ENCODE results near the gene CNKSR3. TPM values are rescaled to one million over a fixed set of nuclear protein-coding genes. Genes with fewer than 3 reads are reported as not detected.

The CNKSR3 gene
- polyA plus RNA-seq (2013, experiment 1 of 2; ENCODE audit: insufficient read length): 11.5 TPM
- polyA plus RNA-seq (2013, experiment 2 of 2; ENCODE audit: insufficient read length): 11.1 TPM

GRCh38 chr6:154510144-154510905, at the start of gene CNKSR3:
Gene CNKSR3 (minus strand): TSS chr6:154510685. CDS start chr6:154510114, 571 bp downstream.
- peak; percentile 95 for DNase-seq

DNA sequence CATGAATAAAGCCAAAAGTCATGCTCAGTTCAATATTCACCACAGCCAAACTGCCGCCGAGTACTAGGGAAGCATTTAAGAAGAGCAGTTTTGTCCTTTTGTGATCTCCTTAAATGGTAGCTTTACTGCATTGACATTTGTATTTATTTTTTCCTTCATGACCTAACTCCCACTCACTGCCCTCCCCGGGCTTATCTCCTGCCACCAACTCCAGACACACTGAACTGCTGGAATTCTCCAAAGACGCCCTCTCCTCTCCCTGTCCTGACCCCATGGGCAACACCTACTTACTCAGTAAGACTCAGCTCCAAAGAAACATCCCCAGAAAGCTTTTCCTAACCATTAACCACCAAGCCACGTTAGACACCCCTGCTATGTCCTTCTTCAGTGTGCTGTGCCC, 48.5 kb upstream of the CNKSR3 start:
- DNase-seq: no peak

GRCh38 chr6:154558513-154558912, 48.0 kb upstream of the CNKSR3 start:
- DNase-seq: no peak

- DNase-seq: no peak
Measured at GRCh38 chr6:154555073-154555677, 44.7 kb upstream of the CNKSR3 start.

- no peak for DNase-seq
Measured at GRCh38 chr6:154554491-154554890, 44.0 kb upstream of the CNKSR3 start.

DNA sequence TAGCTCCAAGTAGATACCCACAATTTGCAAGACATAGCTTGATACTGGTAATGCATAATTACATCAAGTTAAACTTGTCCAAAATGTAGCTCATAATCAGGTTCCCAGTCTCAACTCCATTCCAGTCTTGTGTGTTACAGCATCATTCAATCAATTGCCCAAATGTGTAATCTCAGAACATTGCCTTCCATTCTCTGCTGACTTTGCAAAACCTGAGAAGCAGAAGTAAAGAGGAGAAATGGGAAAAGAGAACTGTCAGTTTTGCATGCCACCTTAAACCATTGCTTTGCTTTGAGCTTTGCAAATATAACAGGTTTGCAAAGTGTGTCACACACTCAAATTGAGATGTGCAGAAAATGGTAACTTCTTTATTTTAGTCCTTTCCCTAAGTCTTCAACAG, 40.3 kb upstream of the CNKSR3 start:
- no peak for DNase-seq

- DNase-seq: no peak
Measured at GRCh38 chr6:154549179-154549578, 38.7 kb upstream of the CNKSR3 start.

GRCh38 chr6:154548130-154548830, 37.8 kb upstream of the CNKSR3 start:
- peak; percentile 12 for DNase-seq

DNA sequence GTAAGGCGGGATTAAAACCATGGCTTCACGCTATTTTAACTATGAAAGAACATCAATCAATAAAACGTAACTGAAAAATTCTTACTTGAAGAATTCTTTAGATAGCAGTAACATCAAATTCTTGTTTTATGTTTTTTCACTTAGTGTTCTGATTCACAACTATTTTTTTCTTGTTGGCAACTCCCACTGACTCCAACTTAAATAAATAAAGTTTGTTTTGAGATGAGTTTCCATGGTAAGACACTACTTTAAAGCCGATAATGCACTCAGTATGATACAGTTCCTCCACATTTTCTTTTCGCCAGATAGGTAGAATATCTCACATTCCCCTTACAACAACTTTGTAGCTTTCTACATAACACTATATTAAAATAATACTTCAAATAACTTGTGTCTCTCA, 33.1 kb upstream of the CNKSR3 start:
- no peak for DNase-seq

GRCh38 chr6:154542747-154543146, 32.3 kb upstream of the CNKSR3 start:
- DNase-seq: no peak

- DNase-seq: peak; percentile 54
Measured at GRCh38 chr6:154541837-154542236, 31.4 kb upstream of the CNKSR3 start.

- DNase-seq: no peak
Measured at GRCh38 chr6:154539593-154540269, 29.2 kb upstream of the CNKSR3 start.

DNA sequence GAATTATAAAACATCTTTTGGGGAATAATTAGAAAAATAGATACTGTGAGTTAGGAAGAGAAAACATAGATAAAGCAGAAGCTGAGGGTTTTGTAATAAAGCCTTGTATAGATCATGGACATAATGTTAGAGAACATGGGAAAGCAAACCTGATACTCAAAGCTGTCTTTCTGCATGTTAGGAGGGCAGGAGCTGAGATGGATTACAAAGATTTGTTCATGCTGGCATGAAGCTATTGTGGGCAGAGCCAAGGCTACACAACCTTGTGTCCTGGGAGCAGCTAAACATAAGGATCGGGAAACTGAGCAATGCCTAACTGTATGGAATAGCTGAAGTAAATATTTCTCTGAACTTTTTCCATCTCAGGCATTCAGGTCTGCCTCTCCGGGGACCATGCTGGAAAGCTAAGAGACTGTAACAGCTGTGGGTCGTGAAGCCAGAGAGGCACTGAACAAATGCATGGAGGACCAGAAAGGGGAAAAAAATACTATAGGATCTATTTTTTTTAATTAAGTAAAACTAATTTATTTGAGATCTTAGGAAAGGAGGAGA, 28.2 kb upstream of the CNKSR3 start:
- DNase-seq: no peak

GRCh38 chr6:154537511-154538325, 27.2 kb upstream of the CNKSR3 start:
- no peak for DNase-seq

- DNase-seq: no peak
Measured at GRCh38 chr6:154536999-154537398, 26.5 kb upstream of the CNKSR3 start.

DNA sequence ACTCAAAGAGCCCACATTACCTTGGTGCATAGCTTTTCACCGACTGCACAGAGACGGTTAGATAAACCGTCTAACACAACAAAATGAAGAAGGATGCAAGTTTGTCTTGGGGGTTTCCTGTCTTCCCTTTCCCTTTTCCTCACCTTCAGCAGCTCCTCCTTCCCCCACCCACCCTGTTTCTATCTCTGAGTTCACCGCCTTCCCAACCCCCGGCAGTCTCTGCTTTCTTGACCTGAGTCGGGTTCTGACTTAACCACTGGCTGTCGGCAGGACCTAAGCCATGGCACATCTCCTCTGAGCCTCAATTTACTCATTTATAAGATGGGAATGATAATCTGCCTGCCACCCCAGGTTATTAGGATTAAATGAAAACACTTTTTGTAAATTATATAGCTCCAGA, 25.8 kb upstream of the CNKSR3 start:
- no peak for DNase-seq

GRCh38 chr6:154535851-154536250, 25.4 kb upstream of the CNKSR3 start:
- DNase-seq: no peak

- DNase-seq: no peak
Measured at GRCh38 chr6:154535147-154535546, 24.7 kb upstream of the CNKSR3 start.

DNA sequence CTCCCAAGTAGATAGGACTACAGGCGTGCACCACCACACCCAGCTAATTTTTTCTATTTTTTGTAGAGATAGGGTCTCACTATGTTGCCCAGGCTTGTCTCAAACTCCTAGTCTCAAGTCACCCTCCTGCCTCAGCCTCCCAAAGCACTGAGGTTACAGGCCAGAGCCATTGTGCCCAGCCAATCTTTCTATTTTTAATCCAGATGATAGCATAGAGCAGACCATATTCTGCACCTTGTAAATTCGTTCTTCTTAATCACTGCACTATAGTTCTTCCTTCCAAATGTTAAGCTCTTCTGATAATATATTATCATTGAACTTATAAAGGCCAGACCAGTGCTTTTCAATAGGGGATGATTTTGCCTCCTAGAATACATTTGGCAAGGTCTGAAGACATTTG, 24.0 kb upstream of the CNKSR3 start:
- no peak for DNase-seq

- no peak for DNase-seq
Measured at GRCh38 chr6:154532426-154532825, 21.9 kb upstream of the CNKSR3 start.

GRCh38 chr6:154529957-154530356, 19.5 kb upstream of the CNKSR3 start:
- DNase-seq: no peak

All from fibroblast of skin of abdomen (primary cell).